ENCODE data around the gene VWC2. TPM values are rescaled to one million over a fixed set of nuclear protein-coding genes. Genes with fewer than 3 reads are reported as not detected.

Gene VWC2
- total and polyA plus RNA-seq, 2 of the 8 experiments (the other 6 are each of a cell fraction or from before 2014, with no cell fraction given), result 0.24 to 0.30 TPM

- no peak for FAIRE-seq
- no peak overlapping the region for H4K8ac ChIP-seq (ENCODE audit: extremely low read depth, insufficient read depth, low read length)
- CTCF ChIA-PET (ENCODE audit: partially characterized antibody), result interaction anchor here (0.6 kb wide), 1 partner anchor 102 kb away, joined by 3 read pairs; no protein-coding TSS in a partner anchor
These were observed 105.2 kb downstream of the VWC2 start for GRCh38 chr7:49878627-49879026.

More at GRCh38 chr7:49878627-49879026, 105.2 kb downstream of the VWC2 start:
- H4K91ac ChIP-seq (replicated peaks; ENCODE audit: insufficient read length, low read length), result no peak overlapping the region
- no peaks in the 10 kb centered on the region for H3K79me2 ChIP-seq (ENCODE audit: control insufficient read depth in 1 of 2, insufficient read depth in 2 of 2, low read length in 2 of 2)
- POLR2A ChIA-PET (ENCODE audit: partially characterized antibody), result no interaction called here
- H3K27ac ChIP-seq (ENCODE audit: low read depth, low read length), result no peak overlapping the region
- no peak overlapping the region for H3K4ac ChIP-seq (replicated peaks; ENCODE audit: insufficient read length, low read depth, low read length)
- no peak overlapping the region for H2AFZ ChIP-seq (ENCODE audit: low read length)
- no peak overlapping the region for H2BK12ac ChIP-seq (ENCODE audit: low read depth, low read length)
- H2BK15ac ChIP-seq (ENCODE audit: low read length), result no peak overlapping the region
- H3K27me3 ChIP-seq (replicated peaks in 1 of 4; ENCODE audit: control insufficient read depth in 3 of 4, extremely low read depth in 1 of 4, insufficient read depth in 3 of 4, low read length in 3 of 4), result no peaks in the 10 kb centered on the region
- no peaks in the 10 kb centered on the region for H3K36me3 ChIP-seq (ENCODE audit: control insufficient read depth in 2 of 4, insufficient read depth in 4 of 4, low read length in 3 of 4)
- no peak overlapping the region for H2AK5ac ChIP-seq (ENCODE audit: low read depth, low read length)
- no peak overlapping the region for H2BK5ac ChIP-seq (ENCODE audit: low read depth, low read length)
- WGBS, 2 experiments (ENCODE audit: extremely low coverage in 1 of 2, insufficient coverage in 1 of 2, insufficient read length in 1 of 2, insufficient replicate concordance in 2 of 2, low coverage in 1 of 2, low lambda C conversion rate in 2 of 2, missing lambda C conversion rate in 1 of 2), result 89% methylated on average over 3 of the region's 3 CpGs; no CpG with 5 or more reads in 1 of the 2 experiments
- no peak for DNase-seq (ENCODE audit: low read depth in 1 of 2, low spot score in 2 of 2)
- H2BK20ac ChIP-seq (ENCODE audit: low read length), result no peak overlapping the region
- no peak overlapping the region for H3K4me2 ChIP-seq (ENCODE audit: insufficient read depth in 1 of 2, low read depth in 2 of 2, low read length in 2 of 2)
- no peak overlapping the region for H3K4me3 ChIP-seq (ENCODE audit: extremely low read depth in 1 of 4, insufficient read depth in 2 of 4, low read depth in 3 of 4, low read length in 4 of 4)
- no peaks in the 10 kb centered on the region for H4K20me1 ChIP-seq (replicated peaks in 1 of 2; ENCODE audit: control insufficient read depth in 1 of 2, insufficient read depth in 2 of 2, low read length in 2 of 2)
- no peaks in the 10 kb centered on the region for H3K9me3 ChIP-seq (ENCODE audit: insufficient read depth in 2 of 2, low read depth in 1 of 2, low read length in 1 of 2)
- H3K79me1 ChIP-seq (ENCODE audit: low read depth, low read length), result no peaks in the 10 kb centered on the region
- no peak overlapping the region for H3K9ac ChIP-seq (replicated peaks in 1 of 4; ENCODE audit: extremely low read depth in 1 of 4, low read depth in 3 of 4, low read length in 3 of 4)
- H3K14ac ChIP-seq (ENCODE audit: insufficient read length), result no peak overlapping the region
- 0 out of 2 replicates have a peak, but pooled peaks cover 2% of the 10 kb centered on the region for H3K23me2 ChIP-seq (ENCODE audit: low read depth, low read length)
- H3K56ac ChIP-seq (replicated peaks; ENCODE audit: insufficient read length, low read depth, low read length), result no peak overlapping the region
- no peak overlapping the region for H3K18ac ChIP-seq (ENCODE audit: extremely low read depth, low read length)
- H3K23ac ChIP-seq (ENCODE audit: insufficient read length), result no peak overlapping the region
- H3K4me1 ChIP-seq (replicated peaks in 1 of 4; ENCODE audit: control insufficient read depth in 3 of 4, insufficient read depth in 4 of 4, low read length in 3 of 4), result no peaks in the 10 kb centered on the region
- no peak overlapping the region for H4K5ac ChIP-seq (ENCODE audit: insufficient read length, low read depth, low read length)
- no peak overlapping the region for H2BK120ac ChIP-seq (replicated peaks; ENCODE audit: low read depth, low read length)
- no peak for TF ChIP-seq CREB1 (IDR thresholded peaks at IDR 0.05)

Data from H1 (cell line).